ENCODE results near the gene KNDC1. TPM values are rescaled to one million over a fixed set of nuclear protein-coding genes. Genes with fewer than 3 reads are reported as not detected.

Gene KNDC1
- total and polyA plus RNA-seq, 2 experiments from 2014 or later = 1.8 to 16.0 TPM

GRCh38 chr10:133272301-133272963, 112.4 kb downstream of the KNDC1 start:
- DNase-seq (ENCODE audit: low spot score) (no peak), ATAC-seq (no peak)
- peaks cover 4% of the 10 kb centered on the region; the same call in 2 of the 3 replicates for H3K4me1 Mint-ChIP-seq
- no peak overlapping the region for H3K27ac Mint-ChIP-seq
- Histone ChIP-seq H3K4me1 (ENCODE audit: insufficient read depth) (no peaks in the 10 kb centered on the region), H3K79me2 (replicated peaks; ENCODE audit: insufficient read depth) (no peaks in the 10 kb centered on the region), H3K9me2 (ENCODE audit: insufficient read depth) (no peaks in the 10 kb centered on the region), H3K4me3 (no peak overlapping the region), H3F3A (replicated peaks; ENCODE audit: low read depth) (no peaks in the 10 kb centered on the region), H3K36me3 (ENCODE audit: insufficient read depth) (no peaks in the 10 kb centered on the region), H3K4me2 (no peak overlapping the region), H4K20me1 (replicated peaks; ENCODE audit: insufficient read depth) (no peaks in the 10 kb centered on the region), H3K27ac (ENCODE audit: low read depth) (no peak overlapping the region), H3K27me3 (ENCODE audit: insufficient read depth) (no peaks in the 10 kb centered on the region), H2AFZ (no peak overlapping the region)
- TF ChIP-seq EZH2phosphoT487 (IDR thresholded peaks at IDR 0.05; ENCODE audit: unreplicated experiment) (no peak), REST (IDR thresholded peaks at IDR 0.05; ENCODE audit: unreplicated experiment) (no peak), EZH2 (IDR thresholded peaks at IDR 0.05; ENCODE audit: low read depth, unreplicated experiment) (no peak), ZNF114 (CRISPR knock-in tag; IDR thresholded peaks at IDR 0.05) (no peak), CREB1 (CRISPR knock-in tag; IDR thresholded peaks at IDR 0.05; ENCODE audit: low read depth) (no peak), JUNB (IDR thresholded peaks at IDR 0.05; ENCODE audit: unreplicated experiment) (no peak), STAT1 (IDR thresholded peaks at IDR 0.05; ENCODE audit: unreplicated experiment) (no peak), ZNF462 (CRISPR knock-in tag; IDR thresholded peaks at IDR 0.05) (no peak), NANOG (IDR thresholded peaks at IDR 0.05; ENCODE audit: borderline replicate concordance) (no peak), ZNF331 (CRISPR knock-in tag; IDR thresholded peaks at IDR 0.05; ENCODE audit: low read depth) (no peak), POLR2AphosphoS5 (IDR thresholded peaks at IDR 0.05; ENCODE audit: low read depth) (no peak), ETS1 (IDR thresholded peaks at IDR 0.05) (no peak), CTCF (conservative IDR thresholded peaks at IDR 0.05; ENCODE audit: low read depth in 2 of 2) (no peak)
- no peaks in the 10 kb centered on the region for H3K9me3 Mint-ChIP-seq
- peaks cover 5% of the 10 kb centered on the region for H3K27me3 Mint-ChIP-seq (ENCODE audit: insufficient read depth, low read depth, poor library complexity)
- no peak overlapping the region for H3K4me3 Mint-ChIP-seq
- H3K36me3 Mint-ChIP-seq (ENCODE audit: low read depth) = no peaks in the 10 kb centered on the region

Data from GM23338 (cell line).